Measurements from ENCODE around the gene EIF3B. TPM values are rescaled to one million over a fixed set of nuclear protein-coding genes. Genes with fewer than 3 reads are reported as not detected.
A peak's percentile ranks its signal among the peaks of the same experiment; 100 is the strongest.
"Not testable (repeated sequence)": the region's sequence is repeated elsewhere in the genome, so short reads cannot be mapped to it uniquely, and the experiment has no call there.

The EIF3B gene
- total RNA-seq, 1 donor from 2014 or later, result 224 TPM

- Mint-ChIP-seq H3K36me3 (ENCODE audit: low read depth) (peaks cover 21% of the 10 kb centered on the region), H3K27ac (ENCODE audit: unreplicated experiment) (no peak overlapping the region)
Measured at GRCh38 chr7:2380461-2380860, 25.8 kb downstream of the EIF3B start.

GRCh38 chr7:2381227-2381626, 26.6 kb downstream of the EIF3B start:
- no peak for TF ChIP-seq CTCF (conservative IDR thresholded peaks at IDR 0.05)
- no peak for DNase-seq (ENCODE audit: low read depth, low spot score)
- Mint-ChIP-seq H3K27me3 (ENCODE audit: low read depth) (no peaks in the 10 kb centered on the region), H3K4me3 (no peak overlapping the region), H3K9me3 (no peaks in the 10 kb centered on the region), H3K4me1 (no peaks in the 10 kb centered on the region), H3K27ac (ENCODE audit: unreplicated experiment) (no peak overlapping the region), H3K36me3 (ENCODE audit: low read depth) (peaks cover 21% of the 10 kb centered on the region)

More at GRCh38 chr7:2380461-2380860, 25.8 kb downstream of the EIF3B start:
- Mint-ChIP-seq H3K4me1 (no peaks in the 10 kb centered on the region), H3K27me3 (ENCODE audit: low read depth) (no peaks in the 10 kb centered on the region), H3K9me3 (no peaks in the 10 kb centered on the region), H3K4me3 (no peak overlapping the region)
- DNase-seq (ENCODE audit: low read depth, low spot score), result no peak
- TF ChIP-seq CTCF (conservative IDR thresholded peaks at IDR 0.05), result no peak

- TF ChIP-seq CTCF (conservative IDR thresholded peaks at IDR 0.05), result no peak
- Mint-ChIP-seq H3K27me3 (ENCODE audit: low read depth) (no peaks in the 10 kb centered on the region), H3K27ac (ENCODE audit: unreplicated experiment) (no peak overlapping the region), H3K36me3 (ENCODE audit: low read depth) (peaks cover 19% of the 10 kb centered on the region), H3K4me3 (no peak overlapping the region), H3K4me1 (no peaks in the 10 kb centered on the region), H3K9me3 (no peaks in the 10 kb centered on the region)
- no peak for DNase-seq (ENCODE audit: low read depth, low spot score)
Measured at GRCh38 chr7:2381881-2382509, 27.4 kb downstream of the EIF3B start.

- Mint-ChIP-seq H3K27me3 (ENCODE audit: low read depth) (no peaks in the 10 kb centered on the region), H3K4me1 (no peaks in the 10 kb centered on the region), H3K9me3 (no peaks in the 10 kb centered on the region), H3K36me3 (ENCODE audit: low read depth) (peaks cover 12% of the 10 kb centered on the region), H3K27ac (ENCODE audit: unreplicated experiment) (no peak overlapping the region), H3K4me3 (no peak overlapping the region)
- no peak for TF ChIP-seq CTCF (conservative IDR thresholded peaks at IDR 0.05)
- DNase-seq (ENCODE audit: low read depth, low spot score), result no peak
Measured at GRCh38 chr7:2383543-2384274, 29.1 kb downstream of the EIF3B start.

GRCh38 chr7:2384354-2385243, 30.0 kb downstream of the EIF3B start:
- DNase-seq (ENCODE audit: low read depth, low spot score), result no peak
- TF ChIP-seq CTCF (conservative IDR thresholded peaks at IDR 0.05), result no peak
- Mint-ChIP-seq H3K4me1 (peaks cover 4% of the 10 kb centered on the region), H3K4me3 (no peak overlapping the region), H3K36me3 (ENCODE audit: low read depth) (peaks cover 7% of the 10 kb centered on the region), H3K9me3 (no peaks in the 10 kb centered on the region), H3K27me3 (ENCODE audit: low read depth) (no peaks in the 10 kb centered on the region), H3K27ac (ENCODE audit: unreplicated experiment) (peak overlapping the region; percentile 19)

- H3K4me1 Mint-ChIP-seq, result peaks cover 16% of the 10 kb centered on the region
- not testable (repeated sequence) for H3K9me3 Mint-ChIP-seq; H3K36me3 Mint-ChIP-seq (ENCODE audit: low read depth); H3K4me3 Mint-ChIP-seq; DNase-seq (ENCODE audit: low read depth, low spot score); H3K27me3 Mint-ChIP-seq (ENCODE audit: low read depth)
- H3K27ac Mint-ChIP-seq (ENCODE audit: unreplicated experiment), result peak overlapping the region; percentile 91
Measured at GRCh38 chr7:2386122-2386521, 31.5 kb downstream of the EIF3B start.
